ENCODE data around the gene C1orf35.

C1orf35 gene

DNA sequence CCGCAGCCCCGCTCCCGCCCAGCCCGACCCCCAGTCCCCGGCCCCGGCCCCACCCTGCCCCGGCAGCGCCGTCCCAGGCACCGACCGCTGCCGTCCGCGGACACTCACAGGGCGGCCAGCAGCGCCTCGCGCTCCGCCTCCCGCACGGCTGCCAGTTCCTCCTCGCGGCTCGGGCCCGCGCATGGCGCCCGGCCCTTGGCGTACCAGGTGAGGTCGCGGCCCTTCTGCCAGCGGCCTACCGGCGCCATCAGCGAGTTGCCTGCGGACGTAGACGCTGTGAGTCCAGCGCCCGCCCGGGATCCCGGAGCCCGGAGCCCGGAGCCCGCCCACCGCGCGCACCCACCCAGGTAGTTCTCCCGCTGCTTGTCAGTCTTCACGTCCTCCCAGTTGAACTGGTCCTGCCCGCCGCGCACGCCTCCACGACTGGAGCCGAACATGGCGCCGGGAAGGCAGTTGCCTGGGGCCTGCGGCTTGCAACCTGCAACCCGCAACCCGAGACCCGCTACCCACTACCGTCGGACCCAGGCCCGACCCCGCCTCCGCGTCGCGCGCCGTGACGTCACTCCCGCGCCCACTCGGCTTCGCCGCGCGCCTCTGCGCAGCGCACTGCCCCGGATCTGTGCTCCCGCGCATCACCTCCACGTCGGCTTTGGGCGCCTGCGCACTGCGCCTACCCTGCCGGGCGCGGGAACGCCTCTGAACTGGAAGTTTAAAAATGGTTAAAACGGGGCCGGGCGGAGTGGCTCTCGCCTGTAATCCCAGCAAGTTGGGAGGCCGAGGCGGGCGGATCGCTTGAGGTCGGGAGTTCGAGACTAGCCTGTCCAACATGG, at the start of gene C1orf35:
TSS of gene C1orf35 (minus strand) at position 535 of the 830 bp plus-strand sequence. CDS start at position 437, 98 bp downstream.
- H3K27me3 ChIP-seq (ENCODE audit: control insufficient read depth in 2 of 2, insufficient read depth in 2 of 2, low read length in 2 of 2): no peaks in the 10 kb centered on the region
- peaks cover 34 to 39% of the 10 kb centered on the region in 2 donors for H3K36me3 ChIP-seq (ENCODE audit: control insufficient read depth in 2 of 2, insufficient read depth in 2 of 2, low read length in 2 of 2)
- no peaks in the 10 kb centered on the region for H3K9me3 ChIP-seq (ENCODE audit: control insufficient read depth in 2 of 2, low read length in 2 of 2)
- peak within 1 kb of the TSS; percentile 74 to 80 for H3K9ac ChIP-seq (ENCODE audit: low read depth in 1 of 2, low read length in 2 of 2)
- H3K4me1 ChIP-seq (ENCODE audit: control insufficient read depth in 2 of 2, insufficient read depth in 2 of 2, low read length in 2 of 2): peaks cover 16 to 19% of the 10 kb centered on the region in 2 donors
- peak within 1 kb of the TSS; percentile 81 to 84 for H3K4me3 ChIP-seq (ENCODE audit: low read length in 2 of 2)
- peak within 1 kb of the TSS; percentile 94 to 96 for H3K27ac ChIP-seq (ENCODE audit: low read depth in 2 of 2, low read length in 2 of 2)

DNA sequence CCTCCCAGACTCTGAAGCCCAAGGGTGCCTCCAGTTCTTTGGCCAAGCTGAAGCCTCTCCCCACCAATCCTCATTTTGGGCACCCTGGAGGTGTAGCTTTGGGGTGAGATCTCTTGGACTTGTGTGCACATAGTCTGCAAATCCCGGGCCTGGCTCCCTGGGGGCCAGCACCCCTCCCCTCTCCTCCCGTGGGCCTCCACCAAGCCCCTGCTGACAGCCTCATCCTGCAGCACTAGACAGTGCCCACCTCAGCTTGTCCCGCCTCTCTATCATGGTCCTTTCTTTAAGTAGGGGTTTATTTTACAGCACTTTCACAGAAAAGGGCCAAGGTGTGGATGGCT, 49.8 kb upstream of the C1orf35 start:
- H3K4me3 ChIP-seq (ENCODE audit: low read length in 2 of 2): no peak overlapping the region
- no peak overlapping the region for H3K9ac ChIP-seq (ENCODE audit: low read depth in 1 of 2, low read length in 2 of 2)
- H3K27ac ChIP-seq (ENCODE audit: low read depth in 2 of 2, low read length in 2 of 2): no peak overlapping the region
- H3K36me3 ChIP-seq (ENCODE audit: control insufficient read depth in 2 of 2, insufficient read depth in 2 of 2, low read length in 2 of 2): peaks cover 4 to 6% of the 10 kb centered on the region in 2 donors
- peaks cover 0 to 4% of the 10 kb centered on the region in 2 donors for H3K4me1 ChIP-seq (ENCODE audit: control insufficient read depth in 2 of 2, insufficient read depth in 2 of 2, low read length in 2 of 2)
- H3K9me3 ChIP-seq (ENCODE audit: control insufficient read depth in 2 of 2, low read length in 2 of 2): no peaks in the 10 kb centered on the region
- no peaks in the 10 kb centered on the region for H3K27me3 ChIP-seq (ENCODE audit: control insufficient read depth in 2 of 2, insufficient read depth in 2 of 2, low read length in 2 of 2)

DNA sequence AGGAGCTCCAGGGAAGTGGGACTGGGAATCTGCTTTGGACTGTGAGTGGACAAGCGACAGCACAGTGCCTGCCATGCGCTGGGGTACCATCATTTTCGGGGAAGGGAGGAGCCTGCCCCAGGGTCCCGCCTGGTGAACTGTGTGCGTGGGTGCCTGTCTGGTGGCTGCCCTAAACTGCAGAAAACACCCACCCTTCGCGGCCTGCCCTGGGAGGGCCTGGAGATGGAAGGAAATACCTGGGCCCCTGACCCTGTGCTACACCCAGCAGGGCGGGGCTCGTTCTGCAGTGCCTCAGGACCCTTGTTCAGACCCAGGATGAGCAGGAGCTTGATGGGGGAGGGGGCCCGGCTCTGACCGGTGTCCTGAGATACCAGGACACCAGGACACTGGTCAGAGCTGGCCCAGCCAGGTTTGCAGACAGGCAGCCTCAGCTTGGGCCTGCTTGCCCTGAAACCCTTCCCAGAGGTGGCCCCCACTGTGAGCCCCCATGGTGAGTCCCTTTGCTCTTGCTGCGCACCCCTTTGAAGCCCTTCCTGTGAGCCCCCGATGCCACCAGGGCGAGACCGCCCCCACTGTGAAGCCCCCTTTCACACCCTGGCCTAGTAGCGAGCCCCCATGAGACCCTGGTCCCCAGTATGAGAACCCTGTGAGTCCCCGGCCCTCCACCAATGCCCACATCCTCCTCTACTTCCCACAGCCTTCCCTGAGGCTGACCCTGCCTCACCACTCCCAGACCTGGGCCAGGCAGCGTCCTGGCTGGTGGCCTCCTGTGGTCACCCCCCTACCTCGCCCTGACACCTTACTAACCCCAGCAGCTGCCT, 49.2 kb upstream of the C1orf35 start:
- Histone ChIP-seq H3K36me3 (ENCODE audit: control insufficient read depth in 2 of 2, insufficient read depth in 2 of 2, low read length in 2 of 2) (peaks cover 4 to 9% of the 10 kb centered on the region in 2 donors), H3K27ac (ENCODE audit: low read depth in 2 of 2, low read length in 2 of 2) (no peak overlapping the region), H3K9ac (ENCODE audit: low read depth in 1 of 2, low read length in 2 of 2) (no peak overlapping the region), H3K27me3 (ENCODE audit: control insufficient read depth in 2 of 2, insufficient read depth in 2 of 2, low read length in 2 of 2) (no peaks in the 10 kb centered on the region), H3K4me1 (ENCODE audit: control insufficient read depth in 2 of 2, insufficient read depth in 2 of 2, low read length in 2 of 2) (peaks cover 0 to 4% of the 10 kb centered on the region in 2 donors), H3K4me3 (ENCODE audit: low read length in 2 of 2) (no peak overlapping the region), H3K9me3 (ENCODE audit: control insufficient read depth in 2 of 2, low read length in 2 of 2) (no peaks in the 10 kb centered on the region)

DNA sequence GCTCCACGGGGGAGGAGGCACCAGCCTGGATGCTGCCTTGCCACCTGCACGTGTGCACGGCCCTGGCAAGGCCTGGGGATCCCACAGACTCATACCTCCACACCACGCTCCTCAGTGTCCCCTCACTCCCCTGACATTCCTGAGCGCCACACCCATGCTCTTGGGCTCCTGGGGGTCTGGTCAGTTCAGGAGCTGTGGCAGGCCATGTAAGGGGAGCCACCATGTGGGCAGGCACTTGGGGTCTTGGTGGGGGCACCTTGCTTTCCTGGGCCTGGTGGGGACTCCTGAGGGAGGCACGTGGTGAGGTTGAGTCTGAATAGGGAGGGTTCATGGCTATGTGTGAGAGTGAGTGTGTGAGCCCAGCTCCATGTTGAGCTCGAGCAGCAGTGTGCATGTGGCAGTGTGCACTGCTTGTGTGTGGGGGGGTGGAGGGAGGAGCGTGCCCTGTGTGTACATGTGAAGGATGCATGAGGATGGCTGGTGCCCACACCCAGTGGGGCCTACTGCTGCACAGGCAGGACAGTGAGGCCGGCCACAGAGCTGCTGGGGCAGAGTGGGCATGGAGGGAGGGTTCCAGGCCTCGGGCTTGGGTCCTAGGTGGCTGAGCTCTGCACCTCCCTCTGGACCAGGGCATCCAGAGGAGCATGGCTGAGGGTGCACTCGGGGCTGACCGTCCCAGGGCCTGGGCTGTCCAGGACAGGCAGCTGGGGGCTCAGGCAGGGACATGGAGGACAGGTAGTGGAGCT, 48.2 kb upstream of the C1orf35 start:
- Histone ChIP-seq H3K27ac (ENCODE audit: low read depth in 2 of 2, low read length in 2 of 2) (peak overlapping the region; percentile 44 to 63), H3K4me3 (ENCODE audit: low read length in 2 of 2) (no peak overlapping the region), H3K36me3 (ENCODE audit: control insufficient read depth in 2 of 2, insufficient read depth in 2 of 2, low read length in 2 of 2) (peaks cover 10 to 12% of the 10 kb centered on the region in 2 donors), H3K9me3 (ENCODE audit: control insufficient read depth in 2 of 2, low read length in 2 of 2) (no peaks in the 10 kb centered on the region), H3K27me3 (ENCODE audit: control insufficient read depth in 2 of 2, insufficient read depth in 2 of 2, low read length in 2 of 2) (no peaks in the 10 kb centered on the region), H3K9ac (ENCODE audit: low read depth in 1 of 2, low read length in 2 of 2) (no peak overlapping the region), H3K4me1 (ENCODE audit: control insufficient read depth in 2 of 2, insufficient read depth in 2 of 2, low read length in 2 of 2) (peaks cover 0 to 4% of the 10 kb centered on the region in 2 donors)

DNA sequence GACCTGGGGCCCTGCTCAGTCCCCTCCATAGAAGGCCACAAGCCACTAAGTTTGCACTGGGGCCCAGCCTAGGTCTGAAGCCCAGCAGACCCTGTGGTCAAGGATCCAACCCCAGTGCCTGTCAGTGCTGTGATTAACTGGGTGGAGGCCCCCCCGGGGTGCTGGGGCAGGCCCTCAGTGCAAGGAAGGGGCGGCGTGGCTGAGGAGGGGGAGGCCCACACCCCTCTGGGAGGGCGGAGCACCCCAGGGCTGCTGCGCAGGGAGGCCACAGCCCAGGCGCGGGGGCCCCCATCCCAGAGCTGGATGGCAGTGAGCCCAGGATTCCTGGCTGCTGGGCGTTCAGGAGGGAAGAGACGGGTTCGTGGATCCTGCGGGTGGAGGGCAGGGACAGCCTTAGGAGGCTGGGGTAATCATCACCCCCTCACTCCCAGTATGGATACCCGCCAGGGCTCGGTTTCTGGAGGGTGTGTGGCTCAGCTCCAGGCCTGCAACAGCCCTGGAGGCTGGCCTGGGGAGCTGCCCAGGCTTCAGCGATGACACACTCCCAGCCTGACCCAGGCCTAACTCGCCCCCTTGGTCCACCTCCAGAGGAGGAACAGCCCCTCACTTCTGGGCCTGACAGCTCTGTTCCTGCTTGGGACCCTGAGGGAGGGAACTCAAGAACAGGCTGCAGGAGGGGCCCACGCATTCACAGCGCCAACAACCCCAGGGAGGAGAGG, 47.5 kb upstream of the C1orf35 start:
- Histone ChIP-seq H3K4me3 (ENCODE audit: low read length in 2 of 2) (no peak overlapping the region), H3K4me1 (ENCODE audit: control insufficient read depth in 2 of 2, insufficient read depth in 2 of 2, low read length in 2 of 2) (peaks cover 0 to 4% of the 10 kb centered on the region in 2 donors), H3K27ac (ENCODE audit: low read depth in 2 of 2, low read length in 2 of 2) (peak overlapping the region; percentile 44 to 63), H3K36me3 (ENCODE audit: control insufficient read depth in 2 of 2, insufficient read depth in 2 of 2, low read length in 2 of 2) (peaks cover 14 to 16% of the 10 kb centered on the region in 2 donors), H3K9ac (ENCODE audit: low read depth in 1 of 2, low read length in 2 of 2) (peak overlapping the region in 1 of 2 donors; percentile 15), H3K9me3 (ENCODE audit: control insufficient read depth in 2 of 2, low read length in 2 of 2) (no peaks in the 10 kb centered on the region), H3K27me3 (ENCODE audit: control insufficient read depth in 2 of 2, insufficient read depth in 2 of 2, low read length in 2 of 2) (no peaks in the 10 kb centered on the region)

DNA sequence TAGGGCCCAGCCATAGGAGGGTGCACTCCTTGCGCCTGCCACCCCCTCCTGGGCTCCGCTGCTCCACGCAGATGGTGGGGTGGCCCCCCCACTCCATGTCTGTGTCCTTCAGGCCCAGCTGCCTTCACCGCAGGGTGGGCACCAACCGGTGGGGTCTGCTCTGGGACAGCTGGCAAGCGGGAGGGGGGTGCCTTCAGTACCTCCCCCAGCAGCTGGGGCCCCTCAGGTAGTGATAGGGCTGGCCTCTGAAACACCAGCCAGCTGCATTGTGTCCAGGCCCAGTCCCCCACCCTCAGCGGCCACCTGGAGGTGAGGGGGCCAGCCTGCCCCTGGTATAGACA, 47.0 kb upstream of the C1orf35 start:
- peak overlapping the region in 1 of 2 donors; percentile 15 for H3K9ac ChIP-seq (ENCODE audit: low read depth in 1 of 2, low read length in 2 of 2)
- no peaks in the 10 kb centered on the region for H3K27me3 ChIP-seq (ENCODE audit: control insufficient read depth in 2 of 2, insufficient read depth in 2 of 2, low read length in 2 of 2)
- H3K4me3 ChIP-seq (ENCODE audit: low read length in 2 of 2): no peak overlapping the region
- no peaks in the 10 kb centered on the region for H3K9me3 ChIP-seq (ENCODE audit: control insufficient read depth in 2 of 2, low read length in 2 of 2)
- H3K36me3 ChIP-seq (ENCODE audit: control insufficient read depth in 2 of 2, insufficient read depth in 2 of 2, low read length in 2 of 2): peaks cover 14 to 16% of the 10 kb centered on the region in 2 donors
- peak overlapping the region; percentile 44 to 63 for H3K27ac ChIP-seq (ENCODE audit: low read depth in 2 of 2, low read length in 2 of 2)
- H3K4me1 ChIP-seq (ENCODE audit: control insufficient read depth in 2 of 2, insufficient read depth in 2 of 2, low read length in 2 of 2): peaks cover 0 to 4% of the 10 kb centered on the region in 2 donors

DNA sequence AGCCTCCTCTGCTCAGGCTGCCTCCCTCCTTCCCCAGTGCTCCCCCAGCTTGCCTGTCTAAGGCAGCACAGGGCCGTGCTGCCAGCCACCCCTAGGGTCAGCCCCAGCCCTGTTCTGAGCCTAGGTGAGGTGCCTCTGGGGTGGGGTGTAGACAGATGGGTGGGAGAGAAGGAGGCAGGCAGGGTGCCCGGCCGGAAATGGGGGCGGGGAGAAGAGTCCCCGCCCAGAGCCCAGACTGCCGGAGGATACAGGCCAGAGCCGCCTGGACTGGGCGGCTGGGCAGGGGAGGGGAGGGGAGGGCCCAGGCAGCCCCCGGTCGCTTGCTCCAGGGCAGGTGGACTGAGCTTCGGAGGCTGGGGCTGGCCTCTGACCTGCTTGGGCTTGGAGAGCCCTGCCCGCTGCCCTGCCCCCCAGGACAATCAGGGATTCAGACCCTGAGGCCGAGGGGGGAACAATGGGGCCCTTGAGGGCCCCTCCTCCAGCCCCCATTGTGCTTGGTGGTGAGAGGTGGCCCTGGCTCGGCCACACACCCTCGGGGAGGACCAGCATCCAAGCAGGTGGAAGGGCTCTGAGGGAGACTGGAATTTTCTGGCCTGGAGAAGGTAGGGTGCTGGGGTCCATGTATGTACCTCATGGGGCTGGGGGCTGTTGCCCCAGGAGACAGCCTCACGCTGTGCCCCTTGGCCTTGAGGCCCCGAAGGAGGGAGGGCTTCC, 46.4 kb upstream of the C1orf35 start, which contains the start of gene GJC2:
TSS of gene GJC2 (plus strand) at position 525 of the 714 bp plus-strand sequence. CDS start 7,829 bp downstream, outside the sequence.
- Histone ChIP-seq H3K27me3 (ENCODE audit: control insufficient read depth in 2 of 2, insufficient read depth in 2 of 2, low read length in 2 of 2) (no peaks in the 10 kb centered on the region), H3K27ac (ENCODE audit: low read depth in 2 of 2, low read length in 2 of 2) (peak within 1 kb of the TSS; percentile 44 to 63), H3K36me3 (ENCODE audit: control insufficient read depth in 2 of 2, insufficient read depth in 2 of 2, low read length in 2 of 2) (peaks cover 14 to 16% of the 10 kb centered on the region in 2 donors), H3K9ac (ENCODE audit: low read depth in 1 of 2, low read length in 2 of 2) (peak within 1 kb of the TSS; percentile 6 to 15), H3K4me1 (ENCODE audit: control insufficient read depth in 2 of 2, insufficient read depth in 2 of 2, low read length in 2 of 2) (peaks cover 0 to 4% of the 10 kb centered on the region in 2 donors), H3K9me3 (ENCODE audit: control insufficient read depth in 2 of 2, low read length in 2 of 2) (no peaks in the 10 kb centered on the region), H3K4me3 (ENCODE audit: low read length in 2 of 2) (no peak within 1 kb of the TSS)

DNA sequence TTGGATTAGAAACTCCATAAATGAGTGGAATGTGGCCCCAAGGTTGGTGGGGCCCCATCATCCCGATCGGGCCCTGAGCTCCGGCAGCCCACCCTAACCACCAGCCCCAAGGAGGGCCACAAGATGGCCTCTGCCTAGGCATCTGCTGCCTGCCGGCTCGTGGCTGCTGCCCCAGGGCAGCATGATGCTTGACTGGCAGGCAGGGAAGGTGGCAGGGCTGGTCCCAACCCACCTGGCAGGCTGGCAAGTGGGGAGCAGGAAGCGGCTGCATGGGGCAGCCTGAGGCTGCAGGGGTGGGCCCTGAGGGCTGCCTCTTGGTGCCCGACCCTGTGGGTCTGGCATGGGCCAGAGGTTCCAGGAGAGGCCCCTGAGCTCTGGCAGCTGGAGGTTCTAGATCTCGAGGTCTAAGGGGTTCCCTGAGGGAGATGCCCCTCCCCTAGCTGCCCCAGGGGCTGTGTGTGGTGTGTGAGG, 45.8 kb upstream of the C1orf35 start:
- Histone ChIP-seq H3K27ac (ENCODE audit: low read depth in 2 of 2, low read length in 2 of 2) (peak overlapping the region; percentile 44 to 63), H3K36me3 (ENCODE audit: control insufficient read depth in 2 of 2, insufficient read depth in 2 of 2, low read length in 2 of 2) (peaks cover 14 to 16% of the 10 kb centered on the region in 2 donors), H3K27me3 (ENCODE audit: control insufficient read depth in 2 of 2, insufficient read depth in 2 of 2, low read length in 2 of 2) (no peaks in the 10 kb centered on the region), H3K9me3 (ENCODE audit: control insufficient read depth in 2 of 2, low read length in 2 of 2) (no peaks in the 10 kb centered on the region), H3K9ac (ENCODE audit: low read depth in 1 of 2, low read length in 2 of 2) (no peak overlapping the region), H3K4me3 (ENCODE audit: low read length in 2 of 2) (no peak overlapping the region), H3K4me1 (ENCODE audit: control insufficient read depth in 2 of 2, insufficient read depth in 2 of 2, low read length in 2 of 2) (peaks cover 0 to 4% of the 10 kb centered on the region in 2 donors)

Measured in mucosa of rectum (tissue), 2 donors.